ENCODE measurements around the gene GSK3B.

GRCh38 chr3:120095979-120096426 lies 1.8 kb upstream of the GSK3B start:
- TF ChIP-seq POLR2A (IDR thresholded peaks at IDR 0.05; ENCODE audit: low read depth, low read length) (no peak), SPI1 (IDR thresholded peaks at IDR 0.05; ENCODE audit: low read depth, low read length) (no peak), TAF1 (IDR thresholded peaks at IDR 0.05; ENCODE audit: low read depth, low read length) (no peak), POLR2AphosphoS5 (IDR thresholded peaks at IDR 0.05; ENCODE audit: low read depth, low read length) (no peak)
